ENCODE results near the gene PKNOX1. TPM values are rescaled to one million over a fixed set of nuclear protein-coding genes. Genes with fewer than 3 reads are reported as not detected.
"Not testable (repeated sequence)": the region's sequence is repeated elsewhere in the genome, so short reads cannot be mapped to it uniquely, and the experiment has no call there.

Gene PKNOX1
- total RNA-seq, 1 experiment from 2014 or later, result 43.4 TPM

GRCh38 chr21:43044547-43044946 is 70.2 kb downstream of the PKNOX1 start:
- H3T11ph ChIP-seq (ENCODE audit: low read length); H3K4me2 ChIP-seq (ENCODE audit: insufficient read depth, insufficient read length, low read length); H4K20me1 ChIP-seq (ENCODE audit: control insufficient read depth, insufficient read depth, insufficient read length); H2BK15ac ChIP-seq (ENCODE audit: low read depth, low read length); H4K8ac ChIP-seq (replicated peaks; ENCODE audit: insufficient read length, low read depth, low read length); DNase-seq; H3K4me1 ChIP-seq (ENCODE audit: insufficient read depth, low read length); H3K9ac ChIP-seq (ENCODE audit: extremely low read depth, insufficient read length, low read length); H2AK5ac ChIP-seq (ENCODE audit: insufficient read length, low read length); H3K23ac ChIP-seq (ENCODE audit: insufficient read length, low read depth, low read length); H3K4ac ChIP-seq (ENCODE audit: low read depth, low read length); H3K56ac ChIP-seq (ENCODE audit: insufficient read length, low read depth, low read length); H3K23me2 ChIP-seq (ENCODE audit: insufficient read length, low read depth, low read length, poor library complexity, severe bottlenecking); H3K14ac ChIP-seq (ENCODE audit: insufficient read depth, low read length); H3K36me3 Mint-ChIP-seq (ENCODE audit: insufficient read depth in 1 of 3, low read depth in 3 of 3); H3K27me3 ChIP-seq (ENCODE audit: insufficient read depth, low read length); H3K79me2 ChIP-seq (ENCODE audit: insufficient read depth, low read length); H3K4me3 Mint-ChIP-seq; H3K4me1 Mint-ChIP-seq; H3K9me3 ChIP-seq (ENCODE audit: control insufficient read depth, low read depth, low read length); H4K5ac ChIP-seq (ENCODE audit: insufficient read length, low read depth, low read length); H2BK120ac ChIP-seq (ENCODE audit: low read depth, low read length, poor library complexity, severe bottlenecking); H4K91ac ChIP-seq (ENCODE audit: insufficient read length, low read depth, low read length); H3K27me3 Mint-ChIP-seq (ENCODE audit: low read depth); H2BK12ac ChIP-seq (ENCODE audit: insufficient read length, low read depth, low read length); H2BK20ac ChIP-seq (ENCODE audit: low read depth, low read length, poor library complexity, severe bottlenecking); H2AFZ ChIP-seq (ENCODE audit: low read length); H3K79me1 ChIP-seq (ENCODE audit: insufficient read depth, low read depth, low read length, poor library complexity, severe bottlenecking); H3K18ac ChIP-seq (ENCODE audit: insufficient read length, low read depth, low read length); H3K9me3 Mint-ChIP-seq; H2BK5ac ChIP-seq (ENCODE audit: insufficient read length, low read length); H3K27ac Mint-ChIP-seq; H3K27ac ChIP-seq (ENCODE audit: insufficient read length, low read depth, low read length): not testable (repeated sequence)
- no CpG with 5 or more reads among the region's 14 CpGs for WGBS (ENCODE audit: extremely low coverage, insufficient read length, low lambda C conversion rate)

- not testable (repeated sequence) for H3K79me1 ChIP-seq (ENCODE audit: insufficient read depth, low read depth, low read length, poor library complexity, severe bottlenecking); H3K4me2 ChIP-seq (ENCODE audit: insufficient read depth, insufficient read length, low read length); H3K4ac ChIP-seq (ENCODE audit: low read depth, low read length); H3K79me2 ChIP-seq (ENCODE audit: insufficient read depth, low read length); H3K4me1 Mint-ChIP-seq; H4K5ac ChIP-seq (ENCODE audit: insufficient read length, low read depth, low read length); H3K23ac ChIP-seq (ENCODE audit: insufficient read length, low read depth, low read length); H3K36me3 Mint-ChIP-seq (ENCODE audit: insufficient read depth in 1 of 3, low read depth in 3 of 3); H2AK5ac ChIP-seq (ENCODE audit: insufficient read length, low read length); H3K27me3 Mint-ChIP-seq (ENCODE audit: low read depth); H3K18ac ChIP-seq (ENCODE audit: insufficient read length, low read depth, low read length); H3K14ac ChIP-seq (ENCODE audit: insufficient read depth, low read length); H3K23me2 ChIP-seq (ENCODE audit: insufficient read length, low read depth, low read length, poor library complexity, severe bottlenecking); H3K9me3 ChIP-seq (ENCODE audit: control insufficient read depth, low read depth, low read length); H4K91ac ChIP-seq (ENCODE audit: insufficient read length, low read depth, low read length); H3K27me3 ChIP-seq (ENCODE audit: insufficient read depth, low read length); H2AFZ ChIP-seq (ENCODE audit: low read length); H3K9ac ChIP-seq (ENCODE audit: extremely low read depth, insufficient read length, low read length); H2BK12ac ChIP-seq (ENCODE audit: insufficient read length, low read depth, low read length); H3K27ac ChIP-seq (ENCODE audit: insufficient read length, low read depth, low read length); H2BK5ac ChIP-seq (ENCODE audit: insufficient read length, low read length); H3K4me1 ChIP-seq (ENCODE audit: insufficient read depth, low read length); H4K20me1 ChIP-seq (ENCODE audit: control insufficient read depth, insufficient read depth, insufficient read length); H4K8ac ChIP-seq (replicated peaks; ENCODE audit: insufficient read length, low read depth, low read length); H3K56ac ChIP-seq (ENCODE audit: insufficient read length, low read depth, low read length); H2BK15ac ChIP-seq (ENCODE audit: low read depth, low read length); H3K4me3 Mint-ChIP-seq; H2BK20ac ChIP-seq (ENCODE audit: low read depth, low read length, poor library complexity, severe bottlenecking); H3K9me3 Mint-ChIP-seq; H2BK120ac ChIP-seq (ENCODE audit: low read depth, low read length, poor library complexity, severe bottlenecking); H3T11ph ChIP-seq (ENCODE audit: low read length); DNase-seq
- peak overlapping the region in 1 of 3 experiments; percentile 68; a peak in 1 of 7 replicates for H3K27ac Mint-ChIP-seq
- WGBS (ENCODE audit: extremely low coverage, insufficient read length, low lambda C conversion rate), result no CpG with 5 or more reads among the region's 17 CpGs
These were observed 71.0 kb downstream of the PKNOX1 start for GRCh38 chr21:43045165-43045875.

Measured in H9 (cell line).